GM12878 (cell line): ENCODE data around the gene RFX3. TPM values are rescaled to one million over a fixed set of nuclear protein-coding genes. Genes with fewer than 3 reads are reported as not detected.

ENCODE experiments used
- ATAC-seq: fragments of 200-7000 bp; cut with Tn5 transposase; 3 replicates; pipeline ENCODE4 v1.9.1; 2020; ENCODE audit warnings: mild to moderate bottlenecking, moderate library complexity
- BruUV-seq: library from RNA; stranded (reverse); fragments of 400-500 nt; replicated peaks from 2 replicates; lab custom pipeline; 2021; lab: Mats Ljungman, UMichigan
- CTCF ChIA-PET: fragments of 300-600 bp; sonication (Branson Sonifier 250); formaldehyde crosslinking; extraction: SDS; loops from one replicate; lab custom pipeline; 2021; ENCODE audit warnings: inconsistent platforms; lab: Yijun Ruan, JAX
- POLR2A ChIA-PET: fragments of 350-600 bp; formaldehyde crosslinking; extraction: SDS; loops from one replicate; lab custom pipeline; 2021; ENCODE audit warnings: inconsistent platforms; lab: Charles Lee
- RAD21 ChIA-PET: fragments of 300-600 bp; sonication (Branson Sonifier 250); formaldehyde crosslinking; loops from one replicate; lab custom pipeline; 2023; ENCODE audit warnings: antibody characterized with exemption; ENCODE audit not compliant: unreplicated experiment; lab: Charles Lee
- SMC1A ChIA-PET: fragments of 300-600 bp; sonication (Branson Sonifier 250); formaldehyde crosslinking; loops from one replicate; lab custom pipeline; 2023; ENCODE audit not compliant: unreplicated experiment, uncharacterized antibody; lab: Charles Lee
- DNase-seq: peaks from one replicate; pipeline ENCODE4 v3.0.0-alpha.2; 2011; ENCODE audit warnings: low read depth, low spot score
- FAIRE-seq: peaks from 3 replicates; lab custom pipeline; 2011; peaks lifted over from hg19 to GRCh38; lab: Jason Lieb, UNC
- H2AFZ ChIP-seq: 2 replicates; pipeline ENCODE4 v1.6.0; 2011; ENCODE audit warnings: low read depth, low read length, control low read depth; ENCODE audit not compliant: control insufficient read depth
- H3K27ac ChIP-seq: 2 replicates; pipeline ENCODE4 v1.5.1; 2011; ENCODE audit warnings: control low read depth; ENCODE audit not compliant: control insufficient read depth, insufficient read depth
- H3K27me3 ChIP-seq, 2 experiments: replicated peaks in 1 of 2; 2 replicates each; pipeline versions ENCODE4 v1.6.0 to v1.6.1; 2011; ENCODE audit warnings: low read length in 1 of 2; ENCODE audit not compliant: control insufficient read depth in 2 of 2, insufficient read depth in 2 of 2
- H3K36me3 ChIP-seq, 2 experiments: 2 replicates each; pipeline ENCODE4 v1.5.1; 2011; ENCODE audit warnings: low read length in 1 of 2; ENCODE audit not compliant: control insufficient read depth in 2 of 2, insufficient read depth in 2 of 2
- H3K4me1 ChIP-seq: 2 replicates; pipeline ENCODE4 v1.6.1; 2011; ENCODE audit warnings: mild to moderate bottlenecking, low read length, moderate library complexity, mixed read lengths; ENCODE audit not compliant: control insufficient read depth, insufficient read depth
- H3K4me2 ChIP-seq: 2 replicates; pipeline ENCODE4 v1.6.0; 2011; ENCODE audit warnings: control low read depth; ENCODE audit not compliant: control insufficient read depth, insufficient read depth
- H3K4me3 ChIP-seq: fragments of 200-600 bp; sonication (generic); 2 replicates; pipeline ENCODE4 v1.5.1; 2016
- H3K79me2 ChIP-seq: 2 replicates; pipeline ENCODE4 v1.6.0; 2011; ENCODE audit warnings: low read length; ENCODE audit not compliant: control insufficient read depth, insufficient read depth
- H3K9ac ChIP-seq: 2 replicates; pipeline ENCODE4 v1.8.0; 2011; ENCODE audit warnings: low read length, control low read depth, mixed read lengths; ENCODE audit not compliant: control insufficient read depth, insufficient read depth
- H3K9me3 ChIP-seq: replicated peaks from 3 replicates; pipeline ENCODE4 v1.5.1; 2011; ENCODE audit warnings: mild to moderate bottlenecking, low read length; ENCODE audit not compliant: control insufficient read depth, insufficient read depth
- H4K20me1 ChIP-seq: 2 replicates; pipeline ENCODE4 v1.6.0; 2011; ENCODE audit not compliant: control insufficient read depth, insufficient read depth
- ATF7 ChIP-seq: fragments of 450-650 bp; IDR thresholded peaks from 2 replicates; pipeline ENCODE4 v1.6.1; 2016; ENCODE audit warnings: low read depth, mild to moderate bottlenecking
- BCL11A ChIP-seq: IDR thresholded peaks from 2 replicates; pipeline ENCODE4 v1.6.1; 2011; ENCODE audit warnings: low read depth, low read length
- MTA2 ChIP-seq: fragments of 450-650 bp; IDR thresholded peaks from 2 replicates; pipeline ENCODE4 v1.6.1; 2016; ENCODE audit warnings: low read depth, mild to moderate bottlenecking, moderate library complexity
- PML ChIP-seq: IDR thresholded peaks from 2 replicates; pipeline ENCODE4 v1.6.1; 2012; ENCODE audit warnings: low read length, inconsistent platforms
- POU2F2 ChIP-seq: IDR thresholded peaks from 3 replicates; pipeline ENCODE4 v1.6.1; 2011; ENCODE audit warnings: low read depth, mild to moderate bottlenecking, low read length, borderline replicate concordance
- WGBS: methylation state at CpG from one replicate; pipeline ENCODE4 v1.1.6; 2016; ENCODE audit warnings: low lambda C conversion rate; ENCODE audit not compliant: insufficient replicate concordance, insufficient coverage; ENCODE audit errors: missing lambda C conversion rate; 5-methylcytosine and 5-hydroxymethylcytosine counted together
- in situ Hi-C: fragments of 300-500 bp; cut with MboI; formaldehyde crosslinking; loops from 9 replicates; pipeline ENCODE4 v1.14.3; 2018; ENCODE audit warnings: mixed read lengths
- intact Hi-C: fragments of 100-400 bp; cut with micrococcal nuclease; formaldehyde crosslinking; loops from one replicate; pipeline ENCODE4 v1.14.2; 2022; ENCODE audit not compliant: unreplicated experiment
- polyA plus RNA-seq, 11 experiments: library from polyadenylated mRNA; depleted of rRNA in 4 of 11; unstranded in 6 of 11; stranded (reverse) in 5 of 11; fragments of >200 nt; fragmentation: Nextera tagmentation in 4 of 11; fragmentation: Illumina TruSeq in 1 of 11; extraction: Ambion mirVana in 4 of 11; extraction: Trizol in 1 of 11; gene quantifications; 1 replicate in 1 of 11; 2 replicates in 10 of 11; pipeline versions ENCODE4 v1.2.1 to v1.2.3, GENCODE V29; 2011 to 2016; ENCODE audit warnings: inconsistent platforms in 2 of 11, missing spikeins in 2 of 11, low read depth in 1 of 11
- total RNA-seq, 4 experiments: library from RNA; depleted of rRNA in 3 of 4; stranded (reverse); fragments of >200 nt in 3 of 4; fragmentation: Illumina TruSeq in 1 of 4; extraction: Trizol in 1 of 4; gene quantifications; 2 replicates each; pipeline versions ENCODE4 v1.2.1 to v1.2.3, GENCODE V29; 2013 to 2021
- TF ChIP-seq, protein P1 (sequence below): fragments of 450-650 bp; formaldehyde crosslinking; IDR thresholded peaks from 2 replicates; pipeline ENCODE4 v1.4.0; 2020; ENCODE audit warnings: mild to moderate bottlenecking, moderate library complexity

Gene RFX3
- total and polyA plus RNA-seq, 10 of the 15 experiments (the other 5 are each of a cell fraction or from before 2014, with no cell fraction given): 1.2 to 26.4 (median 6.7) TPM

DNA sequence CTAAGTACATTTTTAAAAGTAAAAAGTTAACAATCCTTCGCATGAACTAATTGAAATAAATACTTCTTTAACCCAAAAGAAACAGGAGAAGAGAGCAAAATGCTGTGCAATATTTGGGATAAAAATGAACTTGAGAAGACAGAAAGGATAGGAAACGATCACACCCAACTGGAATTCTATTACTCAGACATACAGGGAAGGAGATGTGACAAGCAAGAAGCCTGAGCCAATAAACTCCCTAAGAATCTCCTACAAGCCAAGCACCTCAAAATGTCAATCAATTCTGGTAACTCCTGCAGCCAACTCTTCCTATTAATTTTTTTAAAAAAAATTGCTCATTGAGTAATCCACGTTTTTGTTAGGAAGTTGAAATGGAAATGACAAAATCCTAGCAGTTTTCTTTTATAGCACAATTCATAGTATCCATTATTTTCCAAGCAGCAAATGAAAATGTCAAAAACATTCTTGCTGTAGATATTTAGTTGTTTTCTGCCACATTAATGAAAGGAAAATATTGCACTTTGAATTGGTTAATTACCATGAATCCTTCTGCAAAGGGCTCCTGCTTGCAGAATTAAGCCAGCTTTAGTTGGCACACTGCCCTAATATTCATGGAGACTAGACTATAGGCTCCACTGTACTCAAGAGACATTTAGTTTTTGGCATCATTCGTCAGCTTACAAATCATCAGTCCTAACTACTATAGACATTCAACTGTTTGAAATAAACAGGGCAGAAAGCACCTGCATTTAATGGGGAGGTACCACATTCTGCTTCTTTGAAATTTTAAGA lies 89.0 kb downstream of the RFX3 start:
- H3K9me3 ChIP-seq: no peaks in the 10 kb centered on the region
- no peak for DNase-seq
- no peak for TF ChIP-seq MTA2
- no peak for TF ChIP-seq PML
- no peak for TF ChIP-seq BCL11A
- TF ChIP-seq ATF7: no peak
- no peak for TF ChIP-seq POU2F2
- TF ChIP-seq, protein P1, sequence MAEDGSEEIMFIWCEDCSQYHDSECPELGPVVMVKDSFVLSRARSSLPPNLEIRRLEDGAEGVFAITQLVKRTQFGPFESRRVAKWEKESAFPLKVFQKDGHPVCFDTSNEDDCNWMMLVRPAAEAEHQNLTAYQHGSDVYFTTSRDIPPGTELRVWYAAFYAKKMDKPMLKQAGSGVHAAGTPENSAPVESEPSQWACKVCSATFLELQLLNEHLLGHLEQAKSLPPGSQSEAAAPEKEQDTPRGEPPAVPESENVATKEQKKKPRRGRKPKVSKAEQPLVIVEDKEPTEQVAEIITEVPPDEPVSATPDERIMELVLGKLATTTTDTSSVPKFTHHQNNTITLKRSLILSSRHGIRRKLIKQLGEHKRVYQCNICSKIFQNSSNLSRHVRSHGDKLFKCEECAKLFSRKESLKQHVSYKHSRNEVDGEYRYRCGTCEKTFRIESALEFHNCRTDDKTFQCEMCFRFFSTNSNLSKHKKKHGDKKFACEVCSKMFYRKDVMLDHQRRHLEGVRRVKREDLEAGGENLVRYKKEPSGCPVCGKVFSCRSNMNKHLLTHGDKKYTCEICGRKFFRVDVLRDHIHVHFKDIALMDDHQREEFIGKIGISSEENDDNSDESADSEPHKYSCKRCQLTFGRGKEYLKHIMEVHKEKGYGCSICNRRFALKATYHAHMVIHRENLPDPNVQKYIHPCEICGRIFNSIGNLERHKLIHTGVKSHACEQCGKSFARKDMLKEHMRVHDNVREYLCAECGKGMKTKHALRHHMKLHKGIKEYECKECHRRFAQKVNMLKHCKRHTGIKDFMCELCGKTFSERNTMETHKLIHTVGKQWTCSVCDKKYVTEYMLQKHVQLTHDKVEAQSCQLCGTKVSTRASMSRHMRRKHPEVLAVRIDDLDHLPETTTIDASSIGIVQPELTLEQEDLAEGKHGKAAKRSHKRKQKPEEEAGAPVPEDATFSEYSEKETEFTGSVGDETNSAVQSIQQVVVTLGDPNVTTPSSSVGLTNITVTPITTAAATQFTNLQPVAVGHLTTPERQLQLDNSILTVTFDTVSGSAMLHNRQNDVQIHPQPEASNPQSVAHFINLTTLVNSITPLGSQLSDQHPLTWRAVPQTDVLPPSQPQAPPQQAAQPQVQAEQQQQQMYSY (CRISPR knock-in tag): no peak
- TF ChIP-seq, all 136 proteins: peak for 0
- no peak for FAIRE-seq
- BruUV-seq: no TSS peak
- no peak overlapping the region for H3K4me2 ChIP-seq
- ChIA-PET POLR2A (no interaction called here), RAD21 (interaction anchor here (2.6 kb wide), 1 partner anchor 196 kb away, joined by 10 read pairs; no protein-coding TSS in a partner anchor), SMC1A (interaction anchor here (0.6 to 6.7 kb wide), 7 partner anchors 12 to 194 kb away, joined by 3 to 136 read pairs (median 4); no protein-coding TSS in a partner anchor), CTCF (interaction anchor here (9.2 kb wide), 1 partner anchor 195 kb away, joined by 305 read pairs; no protein-coding TSS in a partner anchor)
- no peaks in the 10 kb centered on the region for H4K20me1 ChIP-seq
- H3K79me2 ChIP-seq: no peaks in the 10 kb centered on the region
- no peak overlapping the region for H2AFZ ChIP-seq
- no peak overlapping the region for H3K9ac ChIP-seq
- no peak overlapping the region for H3K4me3 ChIP-seq
- in situ Hi-C loops (no loop called here), intact Hi-C loops (no loop called here)
- H3K27me3 ChIP-seq: no peaks in the 10 kb centered on the region
- no peaks in the 10 kb centered on the region for H3K4me1 ChIP-seq
- ATAC-seq: no peak
- WGBS: 95% methylated on average over 4 of the region's 4 CpGs
- no peak overlapping the region for H3K27ac ChIP-seq
- H3K36me3 ChIP-seq: peaks cover 0 to 2% of the 10 kb centered on the region in 2 experiments; a peak in 1 of 4 replicates
